Stomach smooth muscle (tissue), 2 donors: ENCODE results near the gene ADK.

Source experiments
- H3K27ac ChIP-seq: one replicate; pipeline ENCODE4 v1.7.0; 2013; ENCODE audit warnings: mild to moderate bottlenecking, low read length, inconsistent platforms
- H3K27me3 ChIP-seq, 2 donors: one replicate each; pipeline ENCODE4 v1.7.0; 2013; ENCODE audit warnings: low read length in 2 of 2; ENCODE audit not compliant: insufficient read depth in 2 of 2, control insufficient read depth in 1 of 2
- H3K36me3 ChIP-seq, 2 donors: one replicate each; pipeline ENCODE4 v1.7.0; 2013; ENCODE audit warnings: low read length in 2 of 2; ENCODE audit not compliant: control insufficient read depth in 2 of 2, insufficient read depth in 2 of 2
- H3K4me1 ChIP-seq: one replicate; pipeline ENCODE4 v1.7.0; 2013; ENCODE audit warnings: low read length; ENCODE audit not compliant: control insufficient read depth, insufficient read depth
- H3K4me3 ChIP-seq, 2 donors: one replicate each; pipeline ENCODE4 v1.7.0; 2013; ENCODE audit warnings: low read length in 2 of 2
- H3K9ac ChIP-seq, 2 donors: one replicate each; pipeline ENCODE4 v1.7.0; 2013; ENCODE audit warnings: low read length in 2 of 2, mild to moderate bottlenecking in 1 of 2
- H3K9me3 ChIP-seq, 2 donors: one replicate each; pipeline ENCODE4 v1.7.0; 2013; ENCODE audit warnings: low read length in 2 of 2; ENCODE audit not compliant: control insufficient read depth in 2 of 2
- donor health status: healthy.
- donor health status: Pancreatic carcinoma.

Gene ADK

DNA sequence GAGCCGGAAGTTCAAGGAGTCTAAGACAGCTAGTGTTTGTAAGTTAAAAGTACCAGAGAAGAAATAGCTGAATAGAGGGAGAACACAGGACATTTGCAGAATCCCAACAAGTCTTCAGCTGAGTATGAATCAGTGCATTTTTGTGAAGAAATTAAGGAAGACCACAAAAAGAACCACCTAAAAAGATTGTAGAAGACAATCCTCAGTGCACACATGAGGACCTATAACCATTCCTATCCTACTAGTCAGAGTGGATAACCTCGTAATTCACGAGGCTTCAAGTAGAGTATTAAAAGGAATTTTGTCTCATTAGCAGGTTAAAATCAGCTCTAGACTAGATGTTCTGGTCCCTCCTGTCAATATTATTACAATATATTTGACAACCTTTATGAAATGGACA lies 380.0 kb downstream of the ADK start:
- no peak overlapping the region for H3K4me3 ChIP-seq
- H3K9me3 ChIP-seq = no peaks in the 10 kb centered on the region
- no peak overlapping the region for H3K9ac ChIP-seq
- H3K27me3 ChIP-seq = no peaks in the 10 kb centered on the region
- no peak overlapping the region for H3K27ac ChIP-seq
- no peaks in the 10 kb centered on the region for H3K4me1 ChIP-seq
- H3K36me3 ChIP-seq = no peaks in the 10 kb centered on the region

DNA sequence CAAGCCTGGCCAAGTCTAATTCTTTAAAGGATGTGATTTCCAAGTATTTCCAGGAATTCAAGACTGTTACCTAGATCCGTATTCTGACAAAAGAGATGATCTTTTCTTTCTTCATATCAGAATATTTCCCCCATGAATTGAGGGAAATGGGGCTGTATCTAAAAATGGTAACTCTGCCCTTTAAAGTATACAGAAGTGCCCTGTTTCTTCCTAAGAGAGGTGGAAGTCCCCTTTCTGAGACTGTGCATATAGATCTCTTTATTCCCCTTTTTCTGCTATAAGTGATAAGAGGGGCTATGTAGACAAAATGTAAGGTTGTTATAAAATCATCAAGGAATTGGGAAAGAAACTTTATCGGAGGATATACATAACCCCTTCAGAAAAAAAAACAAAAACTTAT lies 388.3 kb downstream of the ADK start:
- no peak overlapping the region for H3K27ac ChIP-seq
- no peaks in the 10 kb centered on the region for H3K4me1 ChIP-seq
- no peak overlapping the region for H3K4me3 ChIP-seq
- H3K36me3 ChIP-seq = no peaks in the 10 kb centered on the region
- no peaks in the 10 kb centered on the region for H3K27me3 ChIP-seq
- no peak overlapping the region for H3K9ac ChIP-seq
- H3K9me3 ChIP-seq = no peaks in the 10 kb centered on the region

DNA sequence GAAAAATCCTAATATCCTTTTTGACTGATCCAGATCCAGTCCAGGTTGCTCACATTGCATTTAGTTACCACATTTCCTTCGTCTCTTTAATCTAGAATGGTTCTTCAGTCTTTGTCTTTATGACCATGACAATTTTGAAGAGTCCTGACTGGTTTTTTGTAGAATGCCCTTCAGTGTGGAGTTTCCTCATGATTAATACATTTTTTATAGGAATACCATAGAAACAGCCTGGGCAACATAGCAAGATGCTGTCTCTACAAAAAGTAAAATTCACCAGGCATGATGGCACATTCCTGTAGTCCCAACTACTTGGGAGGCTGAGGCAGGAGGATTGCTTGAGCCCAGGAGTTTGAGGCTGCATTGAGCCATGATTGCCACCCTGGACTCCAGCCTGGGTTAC lies 390.4 kb downstream of the ADK start:
- no peaks in the 10 kb centered on the region for H3K4me1 ChIP-seq
- H3K9ac ChIP-seq = no peak overlapping the region
- no peaks in the 10 kb centered on the region for H3K9me3 ChIP-seq
- H3K36me3 ChIP-seq = no peaks in the 10 kb centered on the region
- H3K4me3 ChIP-seq = no peak overlapping the region
- no peak overlapping the region for H3K27ac ChIP-seq
- no peaks in the 10 kb centered on the region for H3K27me3 ChIP-seq

DNA sequence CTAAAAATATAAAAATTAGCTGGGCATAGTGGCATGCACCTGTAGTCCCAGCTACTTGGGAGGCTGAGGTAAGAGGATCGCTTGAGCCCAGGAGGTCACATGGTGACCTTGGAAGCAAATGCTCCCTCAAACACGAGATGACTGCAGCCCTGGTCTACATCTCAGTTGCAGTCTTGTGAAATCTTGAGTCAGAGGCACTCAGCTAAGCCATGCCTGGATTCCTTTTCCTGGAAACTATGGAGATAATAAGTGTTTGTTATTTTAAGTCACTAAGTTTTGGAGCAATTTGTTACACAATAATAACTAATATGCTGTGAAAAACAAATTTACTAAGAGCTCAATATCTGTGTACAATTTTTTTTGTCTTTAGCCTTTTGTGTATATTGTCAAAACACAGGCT lies 391.1 kb downstream of the ADK start:
- H3K4me1 ChIP-seq = no peaks in the 10 kb centered on the region
- no peaks in the 10 kb centered on the region for H3K36me3 ChIP-seq
- H3K9ac ChIP-seq = no peak overlapping the region
- H3K4me3 ChIP-seq = no peak overlapping the region
- no peaks in the 10 kb centered on the region for H3K27me3 ChIP-seq
- H3K9me3 ChIP-seq = no peaks in the 10 kb centered on the region
- no peak overlapping the region for H3K27ac ChIP-seq

DNA sequence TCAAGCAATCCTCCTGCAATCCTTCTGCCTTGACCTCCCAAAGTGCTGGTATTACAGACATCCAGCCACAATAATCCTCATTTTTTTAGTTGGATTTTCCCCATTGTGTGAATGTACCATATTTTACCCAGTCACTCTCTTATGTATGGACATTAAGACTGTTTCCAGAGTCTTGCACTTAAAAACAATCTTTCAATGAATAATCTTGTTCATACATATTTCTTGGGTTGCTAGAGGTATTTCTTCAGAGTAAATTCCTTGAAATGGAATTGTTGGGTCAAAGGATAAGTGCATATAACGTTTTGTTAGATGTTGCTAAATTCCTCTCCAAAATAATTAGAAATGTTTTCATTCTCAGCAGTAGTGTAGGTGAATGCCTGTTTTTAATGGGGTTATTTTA lies 392.3 kb downstream of the ADK start:
- Histone ChIP-seq H3K4me3 (no peak overlapping the region), H3K4me1 (no peaks in the 10 kb centered on the region), H3K9ac (no peak overlapping the region), H3K9me3 (no peaks in the 10 kb centered on the region), H3K36me3 (no peaks in the 10 kb centered on the region), H3K27ac (no peak overlapping the region), H3K27me3 (no peaks in the 10 kb centered on the region)

DNA sequence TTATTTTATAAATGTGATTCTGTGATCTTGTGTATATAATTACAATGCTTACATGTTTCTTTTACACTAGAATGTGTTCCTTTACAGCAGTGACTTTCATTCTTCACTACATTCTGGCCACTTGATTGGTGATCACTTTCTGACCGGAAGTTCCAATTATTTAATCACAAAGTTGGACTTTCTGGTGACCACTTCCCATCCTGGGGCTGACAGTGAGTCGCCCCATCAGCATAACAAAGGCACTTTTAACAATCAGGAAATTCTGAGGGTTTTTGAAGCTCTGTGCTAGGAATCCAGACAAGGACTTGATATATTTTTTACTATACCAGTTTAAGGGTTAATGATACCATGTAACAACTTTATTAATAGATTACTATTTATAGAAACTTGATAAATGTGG lies 393.1 kb downstream of the ADK start:
- H3K36me3 ChIP-seq = no peaks in the 10 kb centered on the region
- H3K4me3 ChIP-seq = no peak overlapping the region
- no peaks in the 10 kb centered on the region for H3K4me1 ChIP-seq
- H3K9ac ChIP-seq = no peak overlapping the region
- no peak overlapping the region for H3K27ac ChIP-seq
- H3K9me3 ChIP-seq = no peaks in the 10 kb centered on the region
- no peaks in the 10 kb centered on the region for H3K27me3 ChIP-seq

DNA sequence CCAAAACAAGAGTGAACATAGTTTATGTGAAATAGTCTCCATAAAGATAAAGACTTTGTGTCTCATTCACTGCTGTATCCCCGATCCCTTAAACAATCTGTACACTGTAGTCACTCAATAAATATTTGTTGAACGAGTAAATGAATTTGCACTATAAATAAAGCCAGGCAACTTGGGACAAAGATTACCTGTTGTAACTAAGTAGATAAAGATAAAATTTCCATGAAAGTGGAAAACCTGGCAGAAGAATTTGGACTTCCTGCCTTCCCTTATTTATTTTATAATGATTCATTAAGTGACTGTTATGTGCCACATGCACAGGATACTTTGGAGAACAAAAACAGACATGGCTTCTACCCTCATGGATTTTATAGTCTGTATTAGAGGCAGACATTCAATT lies 397.7 kb downstream of the ADK start:
- no peak overlapping the region for H3K27ac ChIP-seq
- H3K9ac ChIP-seq = no peak overlapping the region
- H3K4me1 ChIP-seq = no peaks in the 10 kb centered on the region
- H3K27me3 ChIP-seq = no peaks in the 10 kb centered on the region
- H3K4me3 ChIP-seq = no peak overlapping the region
- H3K9me3 ChIP-seq = no peaks in the 10 kb centered on the region
- H3K36me3 ChIP-seq = no peaks in the 10 kb centered on the region

DNA sequence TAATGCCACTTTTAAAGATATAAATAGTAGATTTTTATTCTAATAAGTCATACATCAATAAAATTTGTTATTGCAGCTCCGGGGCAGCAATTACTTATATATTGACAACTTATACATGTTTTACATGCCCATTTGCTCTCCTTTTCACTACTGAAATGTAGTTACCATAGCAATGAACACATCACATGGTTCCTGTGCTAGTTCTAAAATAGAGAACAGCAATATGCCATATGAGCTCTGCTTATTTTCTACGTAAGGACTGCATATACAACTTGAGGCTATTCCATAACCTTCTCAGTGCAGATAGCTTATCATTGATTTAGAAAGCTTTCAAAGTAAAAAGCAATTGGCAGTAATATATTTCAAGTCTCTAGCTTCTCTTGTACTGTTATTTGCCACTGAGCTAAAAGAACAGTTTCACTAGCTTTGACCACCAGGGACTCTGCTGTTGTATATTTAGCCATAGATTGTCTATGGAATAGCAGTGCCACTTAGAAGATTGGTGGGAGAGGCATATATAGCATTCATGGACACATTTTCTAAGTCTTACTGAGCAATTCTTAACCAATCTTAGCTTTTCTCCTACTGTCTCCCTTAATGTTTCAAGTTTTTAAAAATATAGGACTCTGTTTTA lies 405.2 kb downstream of the ADK start:
- H3K27ac ChIP-seq = no peak overlapping the region
- no peak overlapping the region for H3K9ac ChIP-seq
- H3K4me1 ChIP-seq = no peaks in the 10 kb centered on the region
- H3K9me3 ChIP-seq = peaks cover 0 to 3% of the 10 kb centered on the region in 2 donors
- H3K4me3 ChIP-seq = no peak overlapping the region
- H3K27me3 ChIP-seq = no peaks in the 10 kb centered on the region
- H3K36me3 ChIP-seq = no peaks in the 10 kb centered on the region

DNA sequence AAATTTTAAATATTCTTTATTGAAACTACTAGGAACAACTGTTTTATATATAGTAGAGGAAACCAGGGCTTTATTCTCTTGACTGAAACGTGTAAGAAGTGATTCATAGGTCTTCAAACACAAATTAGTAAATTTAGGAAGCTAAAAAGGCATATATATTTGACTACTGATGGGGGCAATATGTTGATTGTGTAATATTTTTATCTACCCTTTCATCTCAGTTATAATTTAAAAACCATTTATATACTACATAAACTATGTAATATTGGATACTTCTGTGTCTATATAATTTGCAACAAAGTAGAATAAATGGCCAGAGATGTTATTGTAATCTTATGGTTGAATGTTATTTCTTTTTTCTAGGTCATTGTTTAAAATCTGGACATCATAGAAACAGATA lies 406.1 kb downstream of the ADK start:
- H3K36me3 ChIP-seq = no peaks in the 10 kb centered on the region
- no peak overlapping the region for H3K9ac ChIP-seq
- no peak overlapping the region for H3K27ac ChIP-seq
- peaks cover 0 to 3% of the 10 kb centered on the region in 2 donors for H3K9me3 ChIP-seq
- H3K4me1 ChIP-seq = no peaks in the 10 kb centered on the region
- H3K4me3 ChIP-seq = no peak overlapping the region
- H3K27me3 ChIP-seq = no peaks in the 10 kb centered on the region

DNA sequence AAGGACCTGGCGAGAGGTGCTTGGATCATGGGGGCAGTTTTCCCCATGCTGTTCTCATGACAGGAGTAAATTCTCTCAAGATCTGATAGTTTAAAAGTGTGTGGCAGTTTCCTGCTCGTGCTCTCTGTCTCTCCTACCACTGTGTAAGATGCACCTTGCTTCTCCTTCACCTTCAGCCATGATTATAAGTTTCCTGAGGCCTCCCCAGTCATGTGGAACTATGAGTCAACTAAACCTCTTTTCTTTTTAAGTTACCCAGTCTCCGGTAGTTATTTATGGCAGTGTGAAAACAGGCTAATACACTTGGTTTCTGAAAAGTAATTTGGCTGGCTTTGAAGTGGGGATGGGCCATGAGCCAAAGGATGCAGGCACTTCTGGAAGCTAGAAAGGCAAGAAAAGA lies 407.4 kb downstream of the ADK start:
- no peaks in the 10 kb centered on the region for H3K27me3 ChIP-seq
- no peaks in the 10 kb centered on the region for H3K36me3 ChIP-seq
- H3K4me1 ChIP-seq = no peaks in the 10 kb centered on the region
- H3K4me3 ChIP-seq = no peak overlapping the region
- no peak overlapping the region for H3K9ac ChIP-seq
- H3K9me3 ChIP-seq = peaks cover 0 to 3% of the 10 kb centered on the region in 2 donors
- no peak overlapping the region for H3K27ac ChIP-seq

DNA sequence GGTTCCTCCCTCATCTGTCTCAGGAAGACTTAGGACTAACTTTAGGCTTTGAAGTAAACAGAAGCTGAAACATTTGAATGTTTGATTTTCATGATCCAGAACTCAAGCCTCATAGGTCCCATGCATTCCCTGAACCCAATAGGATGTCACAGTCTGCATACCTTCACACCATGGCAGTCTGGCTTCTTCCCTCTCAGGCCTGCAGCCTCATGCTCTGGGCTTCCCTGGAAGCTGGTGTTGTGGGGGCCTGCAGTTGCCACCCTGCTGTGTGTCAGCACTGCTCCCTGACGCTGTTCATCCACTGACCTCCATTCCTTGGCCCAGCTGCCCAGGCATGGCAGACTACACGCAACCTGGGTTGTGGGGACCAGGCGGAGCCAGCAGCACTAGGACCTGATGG lies 407.9 kb downstream of the ADK start:
- Histone ChIP-seq H3K4me1 (no peaks in the 10 kb centered on the region), H3K4me3 (no peak overlapping the region), H3K27ac (no peak overlapping the region), H3K27me3 (no peaks in the 10 kb centered on the region), H3K9ac (no peak overlapping the region), H3K36me3 (no peaks in the 10 kb centered on the region), H3K9me3 (peaks cover 0 to 3% of the 10 kb centered on the region in 2 donors)
